Cerebellar nuclear complex (tissue), 1 donor: ENCODE data around the gene SMAD7.

Source experiments
- DNase-seq, 2 experiments: peaks; one replicate each; lab custom pipeline; 2025; lab: John Stamatoyannopoulos, UW

Gene SMAD7

GRCh38 chr18:48893608-48894600 is 56.9 kb downstream of the SMAD7 start:
- no peak for DNase-seq

GRCh38 chr18:48893061-48893607 is 57.6 kb downstream of the SMAD7 start:
- no peak for DNase-seq

GRCh38 chr18:48892146-48892855 is 58.5 kb downstream of the SMAD7 start:
- no peak for DNase-seq

GRCh38 chr18:48891721-48892120 is 59.0 kb downstream of the SMAD7 start:
- no peak for DNase-seq

- no peak for DNase-seq
Observed at GRCh38 chr18:48889981-48890762, 60.6 kb downstream of the SMAD7 start.

GRCh38 chr18:48889115-48889941 is 61.4 kb downstream of the SMAD7 start:
- no peak for DNase-seq

GRCh38 chr18:48888773-48889080 is 62.0 kb downstream of the SMAD7 start:
- no peak for DNase-seq

- DNase-seq = no peak
Observed at GRCh38 chr18:48887905-48888772, 62.6 kb downstream of the SMAD7 start.

GRCh38 chr18:48887294-48887904 is 63.4 kb downstream of the SMAD7 start:
- no peak for DNase-seq

GRCh38 chr18:48886520-48887293 is 64.1 kb downstream of the SMAD7 start:
- no peak for DNase-seq

GRCh38 chr18:48885924-48886400 is 64.8 kb downstream of the SMAD7 start:
- no peak for DNase-seq

- DNase-seq = no peak
Observed at GRCh38 chr18:48885266-48885923, 65.4 kb downstream of the SMAD7 start.

- no peak for DNase-seq
Observed at GRCh38 chr18:48884771-48885170, 66.0 kb downstream of the SMAD7 start.

- DNase-seq = no peak
Observed at GRCh38 chr18:48884306-48884705, 66.5 kb downstream of the SMAD7 start.

- DNase-seq = no peak
Observed at GRCh38 chr18:48882379-48882778, 68.4 kb downstream of the SMAD7 start.

GRCh38 chr18:48880931-48881330 is 69.8 kb downstream of the SMAD7 start:
- no peak for DNase-seq

- no peak for DNase-seq
Observed at GRCh38 chr18:48879008-48879431, 71.7 kb downstream of the SMAD7 start.

GRCh38 chr18:48878471-48878870 is 72.3 kb downstream of the SMAD7 start:
- DNase-seq = no peak
